Neural crest cell (in vitro differentiated cells): Measurements from ENCODE around the gene DGCR8. TPM values are rescaled to one million over a fixed set of nuclear protein-coding genes. Genes with fewer than 3 reads are reported as not detected.

Experiments
- DNase-seq: peaks from one replicate; pipeline ENCODE4 v3.0.0; 2021; ENCODE audit warnings: low read depth, mixed read lengths, low spot score
- H3K27ac Mint-ChIP-seq: one replicate; pipeline ENCODE4 v1.8.0; 2021; ENCODE audit warnings: mild to moderate bottlenecking, mixed read lengths; ENCODE audit not compliant: unreplicated experiment
- H3K27me3 Mint-ChIP-seq: 2 replicates; pipeline ENCODE4 v1.8.0; 2021; ENCODE audit warnings: low read depth, mild to moderate bottlenecking, mixed read lengths
- H3K36me3 Mint-ChIP-seq: 2 replicates; pipeline ENCODE4 v1.8.0; 2021; ENCODE audit warnings: low read depth, mild to moderate bottlenecking, mixed read lengths
- H3K4me1 Mint-ChIP-seq: 2 replicates; pipeline ENCODE4 v1.8.0; 2021; ENCODE audit warnings: mixed read lengths
- H3K4me3 Mint-ChIP-seq: one replicate; pipeline ENCODE4 v1.8.0; 2021; ENCODE audit warnings: mild to moderate bottlenecking, mixed read lengths
- H3K9me3 Mint-ChIP-seq: 2 replicates; pipeline ENCODE4 v1.8.0; 2021; ENCODE audit warnings: mixed read lengths
- CTCF ChIP-seq: fragments of 200-600 bp; sonication (generic); conservative IDR thresholded peaks from 2 replicates; pipeline ENCODE4 v1.5.0; 2021; ENCODE audit warnings: antibody characterized with exemption, mild to moderate bottlenecking
- total RNA-seq: library from RNA; stranded (reverse); gene quantifications from 2 replicates; pipeline ENCODE4 v1.2.1, GENCODE V29; 2021

The DGCR8 gene
- total RNA-seq, 1 donor from 2014 or later: 86.5 TPM

- H3K4me1 Mint-ChIP-seq: peaks cover 61% of the 10 kb centered on the region
- H3K36me3 Mint-ChIP-seq: peaks cover 3% of the 10 kb centered on the region
- peak overlapping the region; percentile 99 for H3K27ac Mint-ChIP-seq
- H3K27me3 Mint-ChIP-seq: peaks cover 2% of the 10 kb centered on the region
- peak; percentile 50 for DNase-seq
- H3K9me3 Mint-ChIP-seq: no peaks in the 10 kb centered on the region
- H3K4me3 Mint-ChIP-seq: peak overlapping the region; percentile 99
- TF ChIP-seq CTCF: no peak
These were observed 369 bp downstream of the DGCR8 start for GRCh38 chr22:20080445-20080775.

- Mint-ChIP-seq H3K4me1 (peaks cover 62% of the 10 kb centered on the region), H3K27me3 (peaks cover 2% of the 10 kb centered on the region), H3K36me3 (peaks cover 3% of the 10 kb centered on the region), H3K4me3 (peak overlapping the region; percentile 99), H3K27ac (peak overlapping the region; percentile 99), H3K9me3 (no peaks in the 10 kb centered on the region)
- DNase-seq: peak; percentile 44
- no peak for TF ChIP-seq CTCF
These were observed 974 bp downstream of the DGCR8 start for GRCh38 chr22:20080776-20081654.

- Mint-ChIP-seq H3K9me3 (no peaks in the 10 kb centered on the region), H3K27ac (peak overlapping the region; percentile 24), H3K27me3 (peaks cover 2% of the 10 kb centered on the region), H3K4me3 (peak overlapping the region; percentile 99), H3K4me1 (peaks cover 52% of the 10 kb centered on the region), H3K36me3 (peaks cover 6% of the 10 kb centered on the region)
- no peak for DNase-seq
- TF ChIP-seq CTCF: no peak
These were observed 3.3 kb downstream of the DGCR8 start for GRCh38 chr22:20083157-20083890.

- DNase-seq: no peak
- Mint-ChIP-seq H3K4me1 (peaks cover 52% of the 10 kb centered on the region), H3K27ac (peak overlapping the region; percentile 60), H3K9me3 (no peaks in the 10 kb centered on the region), H3K36me3 (peaks cover 6% of the 10 kb centered on the region), H3K27me3 (peaks cover 2% of the 10 kb centered on the region), H3K4me3 (peak overlapping the region; percentile 99)
- no peak for TF ChIP-seq CTCF
These were observed 4.0 kb downstream of the DGCR8 start for GRCh38 chr22:20083891-20084546.

GRCh38 chr22:20084547-20085413 lies 4.7 kb downstream of the DGCR8 start:
- Mint-ChIP-seq H3K9me3 (no peaks in the 10 kb centered on the region), H3K4me3 (peak overlapping the region; percentile 99), H3K36me3 (peaks cover 6% of the 10 kb centered on the region), H3K27ac (peak overlapping the region; percentile 95), H3K27me3 (peaks cover 2% of the 10 kb centered on the region), H3K4me1 (peaks cover 47% of the 10 kb centered on the region)
- peak; percentile 49 for DNase-seq
- peak; percentile 56 for TF ChIP-seq CTCF
